HG03460 (cell line): Measurements from ENCODE around the gene CBX8.

Experiments
- ATAC-seq: cut with Tn5 transposase; IDR thresholded peaks from one replicate; pipeline ENCODE4 v1.9.1; 2021; ENCODE audit not compliant: unreplicated experiment

CBX8 gene

GRCh38 chr17:79835953-79836509 is 39.2 kb upstream of the CBX8 start:
- ATAC-seq, result no peak

- no peak for ATAC-seq
Measured at GRCh38 chr17:79835470-79835899, 38.6 kb upstream of the CBX8 start.

GRCh38 chr17:79834565-79835469 is 37.9 kb upstream of the CBX8 start:
- ATAC-seq, result no peak

- no peak for ATAC-seq
Measured at GRCh38 chr17:79833744-79834564, 37.1 kb upstream of the CBX8 start.

- no peak for ATAC-seq
Measured at GRCh38 chr17:79833110-79833450, 36.2 kb upstream of the CBX8 start.

- ATAC-seq, result no peak
Measured at GRCh38 chr17:79832218-79833109, 35.6 kb upstream of the CBX8 start.

GRCh38 chr17:79831265-79832217 is 34.7 kb upstream of the CBX8 start:
- no peak for ATAC-seq

- no peak for ATAC-seq
Measured at GRCh38 chr17:79830763-79831264, 33.9 kb upstream of the CBX8 start.

- no peak for ATAC-seq
Measured at GRCh38 chr17:79830303-79830702, 33.4 kb upstream of the CBX8 start.

GRCh38 chr17:79829457-79829856 is 32.6 kb upstream of the CBX8 start:
- no peak for ATAC-seq

GRCh38 chr17:79829004-79829403 is 32.1 kb upstream of the CBX8 start:
- no peak for ATAC-seq

GRCh38 chr17:79826841-79827578 is 30.1 kb upstream of the CBX8 start:
- no peak for ATAC-seq

GRCh38 chr17:79826204-79826680 is 29.4 kb upstream of the CBX8 start:
- no peak for ATAC-seq

GRCh38 chr17:79825580-79825921 is 28.7 kb upstream of the CBX8 start:
- ATAC-seq, result no peak

- no peak for ATAC-seq
Measured at GRCh38 chr17:79824893-79825579, 28.2 kb upstream of the CBX8 start.

GRCh38 chr17:79824234-79824633 is 27.4 kb upstream of the CBX8 start:
- no peak for ATAC-seq

GRCh38 chr17:79822583-79823124 is 25.8 kb upstream of the CBX8 start:
- ATAC-seq, result no peak
